HepG2 (cell line): ENCODE measurements around the gene MARS1. TPM values are rescaled to one million over a fixed set of nuclear protein-coding genes. Genes with fewer than 3 reads are reported as not detected.

ENCODE experiments used
- ATAC-seq: fragments of 200-7000 bp; cut with Tn5 transposase; 3 replicates; pipeline ENCODE4 v1.9.1; 2020; ENCODE audit warnings: mild to moderate bottlenecking, moderate library complexity
- BruUV-seq: library from RNA; stranded (reverse); fragments of 400-500 nt; replicated peaks from 2 replicates; lab custom pipeline; 2021; lab: Mats Ljungman, UMichigan
- CTCF ChIA-PET: fragments of 300-600 bp; formaldehyde crosslinking; extraction: SDS; loops from one replicate; lab custom pipeline; 2021; ENCODE audit warnings: low total read pairs, inconsistent platforms, low intra/inter-chr PET ratio; lab: Yijun Ruan, JAX
- POLR2A ChIA-PET: fragments of 350-600 bp; sonication (Branson Sonifier 250); formaldehyde crosslinking; loops from one replicate; lab custom pipeline; 2020; ENCODE audit warnings: antibody characterized with exemption, inconsistent platforms; lab: Yijun Ruan, JAX
- DNase-seq: peaks from one replicate; pipeline ENCODE4 v3.0.0-alpha.2; 2015; ENCODE audit warnings: low spot score
- FAIRE-seq: peaks from 3 replicates; lab custom pipeline; 2011; peaks lifted over from hg19 to GRCh38; lab: Jason Lieb, UNC
- H2AFZ ChIP-seq: one replicate; pipeline ENCODE4 v1.6.1; 2011; ENCODE audit warnings: low read length, inconsistent platforms
- H3K27ac ChIP-seq: fragments of 300-600 bp; 3 replicates; pipeline ENCODE4 v1.8.0; 2011; ENCODE audit warnings: mixed run types, mild to moderate bottlenecking, mixed read lengths, low read length, inconsistent platforms; ENCODE audit not compliant: insufficient read depth; ENCODE audit errors: extremely low read length
- H3K27me3 ChIP-seq, 2 experiments: fragments of 200-600 bp in 1 of 2; 2 replicates in 1 of 2; 3 replicates in 1 of 2; pipeline versions ENCODE4 v1.6.0 to v1.8.0; 2011; ENCODE audit warnings: low read length in 2 of 2, mild to moderate bottlenecking in 2 of 2, moderate library complexity in 2 of 2, inconsistent platforms in 1 of 2; ENCODE audit not compliant: insufficient read depth in 2 of 2, control insufficient read depth in 1 of 2
- H3K36me3 ChIP-seq, 2 experiments: fragments of 200-600 bp in 1 of 2; replicated peaks in 1 of 2; 2 replicates in 1 of 2; 3 replicates in 1 of 2; pipeline versions ENCODE4 v1.5.1 to v1.8.0; 2011; ENCODE audit warnings: low read length in 2 of 2, inconsistent platforms in 1 of 2; ENCODE audit not compliant: insufficient read depth in 2 of 2, control insufficient read depth in 1 of 2
- H3K4me1 ChIP-seq: 2 replicates; pipeline ENCODE4 v1.5.1; 2012; ENCODE audit warnings: low read length, inconsistent platforms; ENCODE audit not compliant: insufficient read depth
- H3K4me2 ChIP-seq: 2 replicates; pipeline ENCODE4 v1.6.0; 2011; ENCODE audit warnings: low read depth, low read length, inconsistent platforms
- H3K4me3 ChIP-seq, 3 experiments: fragments of 200-600 bp in 1 of 3; sonication (generic), shearing (Covaris generic) in 1 of 3; replicated peaks in 1 of 3; 2 replicates each; pipeline ENCODE4 v1.5.1; 2011 to 2016; ENCODE audit warnings: low read length in 3 of 3, inconsistent platforms in 2 of 3, low read depth in 2 of 3, mild to moderate bottlenecking in 2 of 3, control low read depth in 1 of 3, mixed read lengths in 1 of 3; ENCODE audit not compliant: insufficient read depth in 1 of 3
- H3K79me2 ChIP-seq: one replicate; pipeline ENCODE4 v1.6.1; 2011; ENCODE audit warnings: low read length, inconsistent platforms; ENCODE audit not compliant: insufficient read depth
- H3K9ac ChIP-seq: 2 replicates; pipeline ENCODE4 v1.6.0; 2011; ENCODE audit warnings: mild to moderate bottlenecking, low read depth, low read length, inconsistent platforms; ENCODE audit not compliant: insufficient read depth
- H3K9me3 ChIP-seq: 2 replicates; pipeline ENCODE4 v1.5.1; 2012; ENCODE audit warnings: mild to moderate bottlenecking, low read length
- H4K20me1 ChIP-seq: 2 replicates; pipeline ENCODE4 v1.6.0; 2011; ENCODE audit warnings: inconsistent platforms, mild to moderate bottlenecking, low read length, moderate library complexity; ENCODE audit not compliant: insufficient read depth
- ARNTL ChIP-seq: sonication (generic); formaldehyde crosslinking; IDR thresholded peaks from 2 replicates; pipeline ENCODE4 v1.4.0; 2020; ENCODE audit warnings: mild to moderate bottlenecking, missing genetic modification reagents
- CC2D1A ChIP-seq: sonication (generic); formaldehyde crosslinking; IDR thresholded peaks from 2 replicates; pipeline ENCODE4 v1.8.1; 2023; ENCODE audit warnings: mild to moderate bottlenecking, missing genetic modification reagents
- GATA4 ChIP-seq: sonication (generic); IDR thresholded peaks from 2 replicates; pipeline ENCODE4 v1.6.1; 2016; ENCODE audit warnings: antibody characterized with exemption, low read depth, borderline replicate concordance
- HNF1A ChIP-seq, 2 experiments: sonication (generic) in 1 of 2; formaldehyde crosslinking in 1 of 2; IDR thresholded peaks; 2 replicates each; pipeline versions ENCODE4 v1.4.0 to v1.6.1; 2016 to 2020; ENCODE audit warnings: borderline replicate concordance in 1 of 2, low read depth in 1 of 2, mild to moderate bottlenecking in 1 of 2, missing genetic modification reagents in 1 of 2
- MNT ChIP-seq: fragments of 450-650 bp; IDR thresholded peaks from 2 replicates; pipeline ENCODE4 v1.6.1; 2016
- SCMH1 ChIP-seq: sonication (generic); formaldehyde crosslinking; IDR thresholded peaks from 2 replicates; pipeline ENCODE4 v1.9.0; 2021; ENCODE audit warnings: missing genetic modification reagents, mild to moderate bottlenecking, borderline replicate concordance
- TBP ChIP-seq: sonication (generic); formaldehyde crosslinking; IDR thresholded peaks from 2 replicates; pipeline ENCODE4 v1.5.0; 2020; ENCODE audit warnings: missing genetic modification reagents
- ZNF770 ChIP-seq: sonication (generic); formaldehyde crosslinking; IDR thresholded peaks from 2 replicates; pipeline ENCODE4 v1.5.0; 2020; ENCODE audit warnings: mild to moderate bottlenecking, missing genetic modification reagents
- WGBS: methylation state at CpG from one replicate; pipeline ENCODE4 v1.1.6; 2017; ENCODE audit warnings: low lambda C conversion rate; 5-methylcytosine and 5-hydroxymethylcytosine counted together
- in situ Hi-C: cut with HindIII; loops from 2 replicates; pipeline ENCODE4 v1.10.0; 2017; ENCODE audit warnings: low pct_unique_long_range_greater_than_20kb; ENCODE audit not compliant: extremely low pct_ligation_motif_present
- intact Hi-C: fragments of 100-400 bp; cut with micrococcal nuclease; formaldehyde crosslinking; loops from one replicate; pipeline ENCODE4 v1.10.0; 2022; ENCODE audit not compliant: unreplicated experiment
- polyA plus RNA-seq, 8 experiments: library from polyadenylated mRNA; depleted of rRNA in 3 of 8; stranded (reverse) in 7 of 8; unstranded in 1 of 8; fragments of >200 nt; fragmentation: Illumina TruSeq in 4 of 8; extraction: Trizol in 4 of 8; gene quantifications; 2 replicates each; pipeline versions ENCODE4 v1.2.1 to v1.2.3, GENCODE V29; 2011 to 2016; ENCODE audit warnings: low read depth in 4 of 8, missing spikeins in 1 of 8, mixed read lengths in 1 of 8; ENCODE audit not compliant: insufficient read depth in 1 of 8
- total RNA-seq, 5 experiments: library from RNA; depleted of rRNA; stranded (reverse); fragments of >200 nt; fragmentation: Illumina TruSeq; extraction: Trizol; gene quantifications; 2 replicates each; pipeline ENCODE4 v1.2.3, GENCODE V29; 2016; ENCODE audit warnings: low read depth in 1 of 5

The MARS1 gene
- total and polyA plus RNA-seq, 2 of the 13 experiments (the other 11 are each of a cell fraction or from before 2014, with no cell fraction given): 115 to 181 TPM

- no TSS peak for BruUV-seq
- Histone ChIP-seq H3K36me3 (no peaks in the 10 kb centered on the region), H3K9me3 (no peaks in the 10 kb centered on the region), H3K27me3 (no peaks in the 10 kb centered on the region), H3K4me1 (no peaks in the 10 kb centered on the region), H3K4me3 (no peak overlapping the region), H3K27ac (no peak overlapping the region), H3K79me2 (no peaks in the 10 kb centered on the region), H3K4me2 (no peak overlapping the region), H3K9ac (no peak overlapping the region), H4K20me1 (no peaks in the 10 kb centered on the region), H2AFZ (no peak overlapping the region)
- TF ChIP-seq TBP: no peak
- no peak for TF ChIP-seq CC2D1A
- TF ChIP-seq ZNF770 (CRISPR knock-in tag): peak; percentile 16; the same call in 1 of the 2 replicates
- no peak for TF ChIP-seq HNF1A (IDR thresholded peaks at IDR 0.05; ENCODE audit: low read depth)
- no peak for TF ChIP-seq HNF1A (CRISPR knock-in tag; IDR thresholded peaks at IDR 0.05; ENCODE audit: borderline replicate concordance)
- no peak for TF ChIP-seq GATA4
- TF ChIP-seq SCMH1: no peak
- TF ChIP-seq ARNTL: no peak
- TF ChIP-seq MNT: no peak
- WGBS: 54% methylated on average over 4 of the region's 4 CpGs
- no peak for DNase-seq
- ChIA-PET CTCF (no interaction called here), POLR2A (no interaction called here)
- no peak for ATAC-seq
- intact Hi-C loops: no loop called here
- in situ Hi-C loops: no loop called here
- FAIRE-seq: no peak
These were observed 71.0 kb downstream of the MARS1 start for GRCh38 chr12:57558864-57559263.
